MV-4-11 (cell line): ENCODE measurements around the gene SPDYC.
A peak's percentile ranks its signal among the peaks of the same experiment; 100 is the strongest.

ENCODE experiments used
- DNase-seq: peaks from one replicate; lab custom pipeline; 2025; lab: John Stamatoyannopoulos, UW

SPDYC gene, protein sequence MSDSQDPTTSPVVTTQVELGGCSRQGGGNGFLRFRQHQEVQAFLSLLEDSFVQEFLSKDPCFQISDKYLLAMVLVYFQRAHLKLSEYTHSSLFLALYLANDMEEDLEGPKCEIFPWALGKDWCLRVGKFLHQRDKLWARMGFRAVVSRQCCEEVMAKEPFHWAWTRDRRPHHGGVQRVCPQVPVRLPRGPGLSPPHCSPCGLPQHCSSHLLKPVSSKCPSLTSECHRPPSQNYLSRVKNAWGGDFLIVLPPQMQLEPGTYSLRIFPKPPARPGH

DNA sequence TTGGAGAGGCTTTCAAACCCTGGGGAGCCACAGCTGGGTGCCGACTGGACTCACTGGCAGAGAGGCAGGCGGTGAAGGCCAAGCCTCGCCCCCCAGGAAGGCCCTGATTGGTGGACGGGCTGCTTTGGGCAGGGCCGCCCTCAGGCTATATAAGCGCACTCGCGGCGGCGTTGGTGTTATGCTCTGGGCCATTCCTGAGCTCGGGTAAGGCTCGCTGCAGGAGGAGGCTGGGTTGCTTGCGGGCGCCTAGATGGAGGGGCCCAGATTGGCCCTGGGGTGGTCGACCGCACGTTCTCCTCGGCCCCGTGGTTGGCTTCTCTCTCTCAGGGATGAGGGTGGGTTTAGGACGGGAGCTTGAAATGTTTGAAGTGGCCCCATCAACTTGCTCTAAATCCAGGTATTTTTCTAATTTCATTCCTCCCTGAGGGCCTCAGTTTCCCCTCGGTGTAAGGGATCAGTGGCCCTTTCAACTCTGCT is at the start of gene SPDYC:
TSS of gene SPDYC (plus strand) at position 176 of the 477 bp plus-strand sequence. CDS start 1,125 bp downstream, outside the sequence.
- no peak for DNase-seq

- no peak for DNase-seq
Measured at GRCh38 chr11:65120831-65121230, 49.2 kb upstream of the SPDYC start.

DNA sequence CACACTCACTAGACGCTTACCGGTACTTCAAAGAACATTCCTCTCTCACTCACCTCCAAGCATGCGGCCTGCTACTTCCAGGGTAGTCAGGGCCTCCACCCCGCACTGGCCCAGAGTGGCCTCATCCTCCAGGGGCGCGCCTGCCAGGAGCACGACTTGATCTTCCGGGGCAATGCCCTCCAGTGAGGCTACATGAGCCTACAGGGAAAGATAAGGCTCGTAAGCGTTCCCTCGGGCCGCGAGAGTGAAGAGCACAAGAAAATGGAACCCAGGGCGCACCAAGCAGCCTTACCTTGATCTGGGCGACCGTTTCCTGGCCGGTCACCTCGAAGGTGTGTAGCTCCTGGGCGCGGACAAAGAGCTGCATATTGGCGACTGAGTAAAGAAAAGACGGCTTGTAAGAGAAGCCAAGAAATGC is 48.6 kb upstream of the SPDYC start:
- DNase-seq: peak; percentile 5

- DNase-seq: peak; percentile 98
Measured at GRCh38 chr11:65121865-65122696, 48.0 kb upstream of the SPDYC start, which contains the start of the genes FAU and MRPL49. Gene FAU (minus strand): TSS chr11:65122134. CDS start chr11:65121813, 321 bp downstream. Gene MRPL49 (plus strand): TSS chr11:65122321. CDS start chr11:65122347, 26 bp downstream.

DNA sequence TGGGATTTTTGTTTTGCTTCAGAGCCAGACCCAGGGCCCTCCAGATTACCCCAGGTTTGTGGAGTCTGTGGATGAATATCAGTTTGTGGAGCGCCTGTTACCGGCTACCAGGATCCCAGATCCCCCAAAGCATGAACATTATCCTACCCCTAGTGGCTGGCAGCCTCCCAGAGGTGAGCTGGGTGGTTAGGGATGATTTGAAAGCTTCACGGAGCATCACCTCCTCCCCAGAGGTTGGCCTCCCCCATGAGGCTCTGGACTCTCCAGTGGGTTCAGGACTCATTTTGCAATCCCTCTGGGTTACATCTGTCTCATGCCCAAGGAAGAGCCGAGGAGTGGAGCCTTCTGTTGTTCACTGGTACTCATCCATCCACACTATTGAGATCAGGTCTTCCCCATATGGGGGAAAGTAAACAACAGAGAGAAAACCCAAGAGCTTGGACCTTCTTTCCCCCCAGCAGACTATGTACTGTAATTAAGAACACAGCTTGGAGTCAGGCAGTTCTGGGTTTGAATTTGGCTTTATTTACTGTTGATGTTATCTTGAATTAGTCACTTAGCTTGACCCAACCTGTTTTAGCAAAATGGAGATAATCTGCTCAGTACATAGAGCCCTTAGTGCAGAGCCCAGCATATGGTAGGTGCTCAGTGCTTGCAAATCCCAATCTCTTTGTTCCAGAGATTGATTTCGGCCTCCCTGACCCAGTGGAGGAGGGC is 45.4 kb upstream of the SPDYC start:
- DNase-seq: no peak

DNA sequence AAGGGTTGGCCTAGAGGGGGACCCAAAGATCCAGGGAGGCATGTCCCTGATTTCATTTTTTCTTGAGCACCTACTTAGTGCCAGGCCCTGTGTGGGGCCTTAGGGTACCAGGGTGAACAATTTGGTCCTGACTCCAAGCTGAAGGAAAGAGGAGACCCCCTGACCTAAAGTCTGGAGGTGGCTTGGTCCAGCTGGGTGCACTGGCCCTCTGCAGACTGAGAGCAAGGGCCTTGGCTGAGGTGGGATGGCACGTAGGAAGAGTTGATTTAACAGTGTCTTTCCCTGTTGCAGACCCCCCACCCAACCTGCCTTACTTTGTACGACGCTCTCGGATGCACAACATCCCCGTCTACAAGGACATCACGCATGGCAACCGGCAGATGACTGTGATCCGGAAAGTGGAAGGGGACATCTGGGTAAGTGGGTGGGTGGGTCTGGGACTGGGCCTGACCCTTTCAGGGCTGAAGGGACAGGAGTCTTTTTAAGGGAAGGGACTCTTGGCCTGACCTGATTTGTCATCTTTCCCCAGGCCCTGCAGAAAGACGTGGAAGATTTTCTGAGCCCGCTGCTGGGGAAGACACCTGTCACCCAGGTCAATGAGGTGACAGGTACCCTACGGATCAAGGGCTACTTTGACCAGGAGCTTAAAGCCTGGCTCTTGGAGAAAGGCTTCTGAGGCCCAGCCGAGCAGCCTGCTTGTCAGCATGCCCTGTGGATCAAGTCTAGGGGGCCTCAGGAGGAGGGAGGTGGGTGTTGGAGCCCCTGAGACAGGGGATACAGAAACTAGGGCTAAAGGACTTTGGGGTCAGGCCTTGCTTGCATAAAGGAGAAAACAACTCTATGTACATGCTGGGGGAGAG is 44.6 kb upstream of the SPDYC start:
- no peak for DNase-seq

GRCh38 chr11:65126624-65127274 is 43.3 kb upstream of the SPDYC start:
- DNase-seq: no peak

DNA sequence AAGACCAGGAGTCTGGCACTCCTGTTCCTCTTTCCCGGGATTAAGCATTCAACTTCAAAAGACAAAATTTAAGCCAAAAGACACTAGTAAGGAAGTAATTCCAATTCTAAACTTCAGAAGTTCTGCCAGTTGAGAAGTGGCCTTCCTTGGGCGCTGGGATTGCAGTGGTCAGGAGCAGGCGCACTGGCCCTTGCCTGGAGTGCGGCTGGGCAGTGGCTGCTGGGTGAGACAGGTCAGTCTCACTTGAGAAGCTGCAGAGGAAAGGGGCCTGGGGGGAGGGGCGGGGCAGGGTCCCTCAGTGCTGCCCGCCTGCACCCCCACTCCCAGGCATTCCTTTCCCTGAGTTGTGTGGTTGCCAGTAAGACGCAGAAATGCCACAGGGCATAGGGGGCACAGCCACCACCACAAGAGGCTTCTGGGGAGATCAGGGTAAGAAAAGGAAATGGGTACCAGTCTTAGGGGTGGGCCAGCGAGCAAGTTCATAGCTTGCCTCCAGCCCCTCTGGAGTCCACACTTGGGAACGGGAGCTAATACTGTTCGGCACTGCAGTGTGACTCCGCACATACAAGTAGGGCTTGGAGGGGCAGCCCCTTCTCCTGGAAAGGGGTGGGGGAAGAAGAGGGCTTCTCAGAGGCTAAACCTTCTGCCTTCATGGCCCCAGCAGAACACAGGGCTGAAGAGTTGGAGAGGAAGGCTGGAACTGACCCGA is 42.4 kb upstream of the SPDYC start:
- no peak for DNase-seq

DNA sequence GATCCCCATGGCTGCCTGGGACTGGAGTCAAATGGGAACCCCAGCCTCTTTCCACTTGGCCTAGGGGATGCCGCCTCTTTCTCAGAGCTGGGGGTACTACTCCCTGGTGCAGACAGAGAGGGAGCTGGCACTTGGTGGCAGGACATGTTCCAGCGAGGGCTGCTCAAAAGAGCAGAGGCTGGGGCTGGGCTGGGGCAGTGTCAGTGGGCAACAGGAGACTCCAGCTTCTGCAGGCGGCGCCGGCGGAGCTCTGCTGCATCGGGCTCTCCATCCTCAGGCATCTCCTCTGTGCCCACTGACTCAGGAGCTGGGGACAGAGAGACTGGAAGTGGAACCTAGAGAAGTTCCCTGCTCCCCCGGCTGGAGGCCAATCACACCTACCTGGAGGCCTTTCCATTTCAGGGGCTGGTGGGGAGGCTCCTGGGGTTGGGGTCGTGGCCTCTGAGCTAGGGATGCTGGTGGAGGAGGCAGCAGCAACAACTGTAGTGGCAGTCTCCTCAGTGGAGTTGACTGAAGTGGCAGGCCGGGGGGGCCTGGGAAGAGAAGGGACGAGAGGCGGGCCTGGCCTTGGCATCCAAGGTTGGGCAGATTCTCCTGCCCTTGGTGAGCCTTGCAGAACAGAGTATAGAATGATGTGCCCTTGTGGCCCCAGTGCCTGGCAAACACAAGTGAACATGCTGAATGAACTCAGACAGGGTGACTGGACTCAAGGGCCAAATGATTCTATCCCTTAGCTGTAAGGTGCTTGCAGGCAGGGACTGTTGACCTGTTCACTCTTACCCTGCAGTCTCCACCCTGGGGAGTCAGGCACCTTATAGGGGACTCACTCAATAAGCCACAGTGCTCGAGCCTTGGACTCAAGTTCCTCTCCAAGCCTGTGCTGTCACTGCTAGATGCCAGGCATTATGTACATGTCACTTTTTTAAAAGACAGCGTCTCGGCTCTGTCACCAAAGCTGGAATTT is 41.6 kb upstream of the SPDYC start:
- DNase-seq: no peak

DNA sequence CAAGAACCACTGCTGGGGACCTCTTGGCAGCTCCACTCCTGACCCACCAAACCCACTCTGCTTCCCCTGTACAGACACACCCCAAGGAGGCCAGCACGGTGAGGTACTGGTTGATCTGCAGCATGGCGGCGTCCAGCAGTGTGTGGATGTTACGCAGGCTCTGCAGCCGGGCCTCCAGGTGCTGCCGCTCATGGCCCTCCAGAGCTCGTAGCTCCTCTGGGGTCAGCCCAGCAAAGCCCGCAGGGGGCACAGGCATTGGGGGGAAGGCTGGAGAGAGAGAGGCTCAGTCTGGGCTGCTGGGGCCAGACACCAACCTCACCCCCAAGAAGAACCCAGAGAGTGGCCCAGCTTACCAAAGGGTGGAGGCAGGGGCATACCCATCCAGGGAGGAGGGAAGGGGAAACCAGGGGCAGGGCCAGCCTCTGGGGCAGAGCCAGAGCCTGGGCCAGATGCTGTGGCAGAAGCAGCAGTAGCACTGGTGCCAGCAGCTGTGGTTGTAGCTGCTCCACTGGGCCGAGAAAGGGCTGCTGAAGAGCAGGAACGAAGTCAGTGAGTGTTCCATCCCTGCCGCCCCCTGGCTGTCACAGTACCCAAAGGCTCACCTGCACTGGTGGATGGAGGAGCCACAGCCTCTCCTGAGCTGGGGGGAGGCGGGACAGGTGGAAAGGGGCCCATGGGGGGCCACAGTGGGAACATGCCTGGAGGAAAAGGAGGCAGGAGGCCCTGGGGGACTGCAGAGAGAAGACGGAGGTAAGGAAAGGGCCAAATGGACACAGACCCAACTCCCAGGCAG is 40.2 kb upstream of the SPDYC start:
- DNase-seq: no peak

DNA sequence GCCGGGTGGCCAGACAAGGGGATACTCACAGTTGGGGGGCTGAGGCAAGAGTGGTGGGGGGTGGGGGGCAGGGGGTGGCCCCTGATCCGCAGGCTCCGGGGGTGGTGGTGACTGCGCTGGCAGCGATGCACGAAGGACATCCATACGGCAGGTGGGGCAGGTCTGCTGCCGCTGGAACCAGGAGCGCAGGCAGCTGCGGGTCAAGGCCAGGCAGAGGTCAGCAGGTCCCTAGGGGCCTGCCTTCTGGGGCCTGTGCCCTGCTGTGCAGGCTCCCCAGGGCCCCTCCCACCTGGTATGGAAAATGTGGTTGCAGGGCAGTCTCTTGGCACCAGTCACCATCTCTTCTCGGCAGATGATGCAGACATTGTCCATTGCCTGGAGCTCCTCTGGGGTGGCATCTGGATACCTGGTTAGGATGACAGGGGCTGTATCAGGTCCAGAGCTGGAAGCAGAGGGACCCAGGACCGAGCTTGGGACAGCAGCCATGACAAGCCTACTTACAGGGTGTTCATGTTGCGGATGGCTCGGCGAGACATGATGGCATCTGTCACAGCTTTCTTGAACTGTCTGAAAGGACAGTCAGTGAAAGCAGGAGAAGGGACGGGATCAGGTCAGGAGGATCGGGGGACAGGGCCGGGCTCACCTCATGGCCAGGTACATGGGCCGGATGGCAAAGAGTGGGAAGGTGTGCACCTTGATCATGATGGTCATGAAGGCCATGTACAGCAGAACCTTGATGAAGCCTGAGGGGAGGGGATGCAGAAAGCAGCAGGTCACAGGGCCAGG is 39.2 kb upstream of the SPDYC start:
- DNase-seq: no peak

GRCh38 chr11:65131417-65131776 is 38.6 kb upstream of the SPDYC start:
- DNase-seq: no peak

DNA sequence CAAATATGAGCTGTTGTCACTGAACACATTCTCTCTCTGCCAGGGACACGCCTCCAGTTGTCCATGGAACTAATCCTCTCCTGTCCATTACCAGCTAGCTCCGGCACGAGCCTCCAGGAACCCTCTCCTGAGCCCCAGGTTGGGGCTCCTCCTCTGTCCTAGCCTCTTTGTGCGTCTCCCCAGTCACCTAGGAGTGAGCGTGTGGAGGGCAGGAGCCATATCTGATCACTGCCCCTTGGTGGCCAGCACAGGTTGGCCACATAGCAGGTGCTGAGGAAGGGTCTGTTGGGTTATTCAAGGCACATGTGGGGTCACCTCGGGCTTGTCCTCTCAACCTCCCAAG is 38.2 kb upstream of the SPDYC start:
- DNase-seq: no peak

GRCh38 chr11:65132238-65132987 is 37.6 kb upstream of the SPDYC start:
- no peak for DNase-seq

- DNase-seq: peak; percentile 51
Measured at GRCh38 chr11:65132988-65133700, 36.9 kb upstream of the SPDYC start.

DNA sequence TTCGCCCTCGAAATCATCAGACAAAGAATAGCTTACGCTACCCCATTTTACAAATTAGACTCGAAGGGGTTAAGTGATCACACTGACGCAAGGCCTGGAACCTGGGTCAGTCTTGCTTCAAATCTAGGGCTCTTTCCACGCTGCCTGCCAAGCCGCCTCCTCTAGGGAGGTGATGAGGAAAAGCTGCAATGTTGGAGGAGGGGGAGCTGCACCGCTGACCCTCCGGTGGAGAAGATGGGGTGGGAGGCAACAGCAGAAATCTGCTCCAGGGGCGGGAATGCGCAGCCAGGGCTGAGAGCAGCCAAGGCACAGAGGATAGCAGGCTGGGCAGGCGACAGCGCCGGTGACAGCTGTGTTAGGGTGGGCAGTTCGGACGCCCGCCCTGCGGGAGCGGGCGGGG is 36.3 kb upstream of the SPDYC start:
- DNase-seq: no peak
